H1 (cell line): Measurements from ENCODE around the gene TJP2. TPM values are rescaled to one million over a fixed set of nuclear protein-coding genes. Genes with fewer than 3 reads are reported as not detected.

Source experiments
- CTCF ChIA-PET: fragments of 300-600 bp; sonication (Branson Sonifier 250); formaldehyde crosslinking; loops from one replicate; lab custom pipeline; 2021; ENCODE audit not compliant: partially characterized antibody; lab: Charles Lee
- POLR2A ChIA-PET: fragments of 300-600 bp; sonication (Branson Sonifier 250); formaldehyde crosslinking; loops from one replicate; lab custom pipeline; 2021; ENCODE audit warnings: inconsistent platforms; ENCODE audit not compliant: partially characterized antibody; lab: Charles Lee
- DNase-seq, 2 experiments: peaks; one replicate each; pipeline versions ENCODE4 v3.0.0 to v3.0.0-alpha.2; 2010 to 2022; ENCODE audit warnings: low spot score in 2 of 2, low read depth in 1 of 2, mixed read lengths in 1 of 2
- FAIRE-seq: peaks from 2 replicates; lab custom pipeline; 2011; peaks lifted over from hg19 to GRCh38; lab: Jason Lieb, UNC
- H2AFZ ChIP-seq: 2 replicates; pipeline ENCODE4 v1.8.1; 2012; ENCODE audit warnings: low read length, inconsistent platforms
- H2AK5ac ChIP-seq: 2 replicates; pipeline ENCODE4 v1.6.1; 2013; ENCODE audit warnings: low read depth, low read length
- H2BK120ac ChIP-seq: replicated peaks from 2 replicates; pipeline ENCODE3; 2013; ENCODE audit warnings: low read depth, low read length, inconsistent platforms
- H2BK12ac ChIP-seq: 2 replicates; pipeline ENCODE4 v1.6.1; 2013; ENCODE audit warnings: low read depth, low read length
- H2BK15ac ChIP-seq: 2 replicates; pipeline ENCODE4 v1.6.1; 2013; ENCODE audit warnings: low read length
- H2BK20ac ChIP-seq: 2 replicates; pipeline ENCODE4 v1.6.1; 2013; ENCODE audit warnings: low read length
- H2BK5ac ChIP-seq: 2 replicates; pipeline ENCODE4 v1.6.1; 2013; ENCODE audit warnings: low read depth, low read length
- H3K14ac ChIP-seq: 2 replicates; pipeline ENCODE4 v1.6.1; 2013; ENCODE audit warnings: inconsistent platforms; ENCODE audit not compliant: insufficient read length
- H3K18ac ChIP-seq: 2 replicates; pipeline ENCODE4 v1.6.1; 2013; ENCODE audit warnings: low read length; ENCODE audit errors: extremely low read depth
- H3K23ac ChIP-seq: 2 replicates; pipeline ENCODE4 v1.6.1; 2013; ENCODE audit warnings: inconsistent platforms; ENCODE audit not compliant: insufficient read length
- H3K23me2 ChIP-seq: 2 replicates; pipeline ENCODE4 v1.6.1; 2013; ENCODE audit warnings: low read depth, low read length
- H3K27ac ChIP-seq: 2 replicates; pipeline ENCODE4 v1.6.1; 2011; ENCODE audit warnings: low read depth, low read length, inconsistent platforms
- H3K27me3 ChIP-seq, 4 experiments: replicated peaks in 1 of 4; 1 replicate in 1 of 4; 2 replicates in 3 of 4; pipeline versions ENCODE4 v1.6.1 to v1.8.1; 2011 to 2013; ENCODE audit warnings: low read length in 3 of 4, mild to moderate bottlenecking in 3 of 4, inconsistent platforms in 2 of 4, mixed read lengths in 2 of 4, moderate library complexity in 1 of 4; ENCODE audit not compliant: control insufficient read depth in 3 of 4, insufficient read depth in 3 of 4; ENCODE audit errors: extremely low read depth in 1 of 4
- H3K36me3 ChIP-seq, 4 experiments: 2 replicates each; pipeline versions ENCODE4 v1.6.1 to v1.8.1; 2011 to 2013; ENCODE audit warnings: mild to moderate bottlenecking in 4 of 4, low read length in 3 of 4, moderate library complexity in 2 of 4, control low read depth in 1 of 4, inconsistent platforms in 1 of 4; ENCODE audit not compliant: insufficient read depth in 4 of 4, control insufficient read depth in 2 of 4
- H3K4ac ChIP-seq: replicated peaks from 2 replicates; pipeline ENCODE3; 2013; ENCODE audit warnings: low read length, low read depth, mixed read lengths, inconsistent platforms; ENCODE audit not compliant: insufficient read length
- H3K4me1 ChIP-seq, 4 experiments: replicated peaks in 1 of 4; 1 replicate in 1 of 4; 2 replicates in 3 of 4; pipeline versions ENCODE4 v1.6.1 to v1.8.1; 2011 to 2013; ENCODE audit warnings: low read length in 3 of 4, inconsistent platforms in 2 of 4, mixed read lengths in 1 of 4; ENCODE audit not compliant: insufficient read depth in 4 of 4, control insufficient read depth in 3 of 4
- H3K4me2 ChIP-seq, 2 experiments: 2 replicates each; pipeline versions ENCODE4 v1.6.1 to v1.8.1; 2011 to 2013; ENCODE audit warnings: low read depth in 2 of 2, low read length in 2 of 2, control low read depth in 1 of 2, inconsistent platforms in 1 of 2, mild to moderate bottlenecking in 1 of 2; ENCODE audit not compliant: insufficient read depth in 1 of 2
- H3K4me3 ChIP-seq, 4 experiments: fragments of 200-600, 300-600 bp in 1 of 4; sonication (generic), shearing (Covaris generic), sonication (Bioruptor Twin) in 1 of 4; 2 replicates each; pipeline versions ENCODE4 v1.5.1 to v1.8.1; 2011 to 2016; ENCODE audit warnings: low read length in 4 of 4, low read depth in 3 of 4, control low read depth in 2 of 4, inconsistent platforms in 2 of 4, mild to moderate bottlenecking in 2 of 4, mixed read lengths in 1 of 4, moderate library complexity in 1 of 4; ENCODE audit not compliant: insufficient read depth in 2 of 4; ENCODE audit errors: extremely low read depth in 1 of 4
- H3K56ac ChIP-seq: replicated peaks from 2 replicates; pipeline ENCODE3; 2013; ENCODE audit warnings: low read depth, mild to moderate bottlenecking, mixed read lengths, low read length, inconsistent platforms; ENCODE audit not compliant: insufficient read length
- H3K79me1 ChIP-seq: 2 replicates; pipeline ENCODE4 v1.6.1; 2013; ENCODE audit warnings: low read depth, low read length, control low read depth
- H3K79me2 ChIP-seq, 2 experiments: 2 replicates each; pipeline versions ENCODE4 v1.6.1 to v1.8.1; 2012 to 2013; ENCODE audit warnings: low read length in 2 of 2, mild to moderate bottlenecking in 2 of 2, inconsistent platforms in 1 of 2; ENCODE audit not compliant: insufficient read depth in 2 of 2, control insufficient read depth in 1 of 2
- H3K9ac ChIP-seq, 4 experiments: replicated peaks in 1 of 4; 1 replicate in 1 of 4; 2 replicates in 3 of 4; pipeline versions ENCODE4 v1.6.1 to v1.8.1; 2011 to 2013; ENCODE audit warnings: low read depth in 3 of 4, low read length in 3 of 4, control low read depth in 2 of 4, mild to moderate bottlenecking in 2 of 4, moderate library complexity in 2 of 4, inconsistent platforms in 1 of 4; ENCODE audit errors: extremely low read depth in 1 of 4
- H3K9me3 ChIP-seq, 2 experiments: 2 replicates each; pipeline versions ENCODE4 v1.6.1 to v1.8.1; 2012 to 2013; ENCODE audit warnings: mild to moderate bottlenecking in 2 of 2, moderate library complexity in 2 of 2, control low read depth in 1 of 2, inconsistent platforms in 1 of 2, low read depth in 1 of 2, low read length in 1 of 2, mixed read lengths in 1 of 2; ENCODE audit not compliant: insufficient read depth in 2 of 2
- H4K20me1 ChIP-seq, 2 experiments: replicated peaks in 1 of 2; 2 replicates each; pipeline versions ENCODE3 to v1.8.1; 2011 to 2013; ENCODE audit warnings: inconsistent platforms in 2 of 2, low read length in 2 of 2, mild to moderate bottlenecking in 1 of 2; ENCODE audit not compliant: insufficient read depth in 2 of 2, control insufficient read depth in 1 of 2
- H4K5ac ChIP-seq: 2 replicates; pipeline ENCODE4 v1.6.1; 2013; ENCODE audit warnings: low read length, low read depth, mixed read lengths, inconsistent platforms; ENCODE audit not compliant: insufficient read length
- H4K8ac ChIP-seq: 2 replicates; pipeline ENCODE4 v1.8.0; 2013; ENCODE audit warnings: mild to moderate bottlenecking, moderate library complexity, low read length, inconsistent platforms; ENCODE audit not compliant: insufficient read depth; ENCODE audit errors: extremely low read depth
- H4K91ac ChIP-seq: replicated peaks from 2 replicates; pipeline ENCODE3; 2013; ENCODE audit warnings: low read length, mixed read lengths, inconsistent platforms; ENCODE audit not compliant: insufficient read length
- CHD1 ChIP-seq: IDR thresholded peaks from 2 replicates; pipeline ENCODE4 v1.6.1; 2012; ENCODE audit warnings: low read depth, low read length, improper control_type of control experiment
- EZH2 ChIP-seq: fragments of 200-600 bp; sonication (generic); IDR thresholded peaks from 2 replicates; pipeline ENCODE4 v1.7.1; 2012; ENCODE audit warnings: low read depth, mild to moderate bottlenecking, moderate library complexity, low read length, inconsistent platforms; ENCODE audit not compliant: severe bottlenecking
- FOSL1 ChIP-seq: IDR thresholded peaks from 2 replicates; pipeline ENCODE4 v1.6.1; 2011; ENCODE audit warnings: mild to moderate bottlenecking, low read depth, low read length, moderate library complexity; ENCODE audit not compliant: insufficient read depth
- KDM1A ChIP-seq: fragments of 200-600, 300-600 bp; sonication (generic); IDR thresholded peaks from 2 replicates; pipeline ENCODE4 v1.7.1; 2016; ENCODE audit warnings: mild to moderate bottlenecking, low read length, borderline replicate concordance
- KDM4A ChIP-seq: IDR thresholded peaks from one replicate; pipeline ENCODE4 v1.7.1; 2012; ENCODE audit warnings: low read depth, mild to moderate bottlenecking, moderate library complexity, low read length, inconsistent platforms; ENCODE audit not compliant: severe bottlenecking
- RXRA ChIP-seq: IDR thresholded peaks from 2 replicates; pipeline ENCODE4 v1.6.1; 2011; ENCODE audit warnings: low read depth, mild to moderate bottlenecking, low read length, moderate library complexity; ENCODE audit not compliant: insufficient read depth
- TAF1 ChIP-seq: IDR thresholded peaks from 2 replicates; pipeline ENCODE4 v1.6.1; 2011; ENCODE audit warnings: mild to moderate bottlenecking, low read depth, low read length
- WGBS, 2 experiments: shearing (Covaris generic) in 1 of 2; methylation state at CpG; one replicate each; pipeline versions ENCODE4 v1.1.6 to v1.1.7; 2013 to 2015; ENCODE audit warnings: low lambda C conversion rate in 2 of 2, mixed read lengths in 2 of 2, inconsistent platforms in 1 of 2, low coverage in 1 of 2, missing lambda C conversion rate in 1 of 2; ENCODE audit not compliant: insufficient replicate concordance in 2 of 2, insufficient coverage in 1 of 2, insufficient read length in 1 of 2; ENCODE audit errors: extremely low coverage in 1 of 2, missing lambda C conversion rate in 1 of 2; 5-methylcytosine and 5-hydroxymethylcytosine counted together
- polyA plus RNA-seq, 7 experiments: library from polyadenylated mRNA; depleted of rRNA in 3 of 7; stranded (reverse) in 5 of 7; unstranded in 2 of 7; fragments of >200 nt in 5 of 7; fragments of 200-250 nt in 2 of 7; gene quantifications; 1 replicate in 5 of 7; 2 replicates in 1 of 7; 4 replicates in 1 of 7; pipeline versions ENCODE4 v1.2.1 to v1.2.3, GENCODE V29; 2011 to 2013; ENCODE audit warnings: missing spikeins in 2 of 7, mixed read lengths in 2 of 7
- total RNA-seq: library from RNA; stranded (reverse); fragmentation: NEBNext Ultra II Directional; extraction: Animal tissue kit (Norgen Biotek cat#: 25700); gene quantifications from 2 replicates; pipeline ENCODE4 v1.2.1, GENCODE V29; 2021
- TF ChIP-seq, protein P1 (sequence below): IDR thresholded peaks from 2 replicates; pipeline ENCODE4 v1.6.1; 2011; ENCODE audit warnings: low read length, improper control_type of control experiment
- TF ChIP-seq, protein P2 (sequence below): IDR thresholded peaks from 2 replicates; pipeline ENCODE4 v1.6.1; 2012; ENCODE audit warnings: inconsistent platforms
- TF ChIP-seq, protein P3 (sequence below), 3 experiments: IDR thresholded peaks; 1 replicate in 2 of 3; 2 replicates in 1 of 3; pipeline versions ENCODE4 v1.5.1 to v1.6.1; 2011; ENCODE audit warnings: low read length in 3 of 3, mild to moderate bottlenecking in 3 of 3, inconsistent platforms in 2 of 3, low read depth in 1 of 3, moderate library complexity in 1 of 3; ENCODE audit not compliant: insufficient read depth in 1 of 3; ENCODE audit errors: control extremely low read depth in 1 of 3

TJP2 gene
- total and polyA plus RNA-seq, 2 of the 8 experiments (the other 6 are each of a cell fraction or from before 2014, with no cell fraction given): 54.9 to 137 TPM

DNA sequence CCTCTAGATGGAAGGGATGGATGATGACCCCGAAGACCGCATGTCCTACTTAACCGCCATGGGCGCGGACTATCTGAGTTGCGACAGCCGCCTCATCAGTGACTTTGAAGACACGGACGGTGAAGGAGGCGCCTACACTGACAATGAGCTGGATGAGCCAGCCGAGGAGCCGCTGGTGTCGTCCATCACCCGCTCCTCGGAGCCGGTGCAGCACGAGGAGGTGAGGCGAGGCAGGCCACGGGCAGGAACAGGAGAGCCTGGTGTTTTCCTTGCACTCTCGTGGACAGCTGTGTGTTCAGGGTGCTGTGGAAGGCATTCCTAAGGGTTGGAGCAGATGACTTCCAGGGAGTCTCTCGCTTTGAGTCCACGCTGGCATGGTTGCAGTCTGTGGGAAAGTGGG is 73.9 kb downstream of the TJP2 start:
- Histone ChIP-seq H3K4me1 (no peaks in the 10 kb centered on the region), H3K27ac (no peak overlapping the region), H3K27me3 (no peaks in the 10 kb centered on the region), H3K79me1 (no peaks in the 10 kb centered on the region), H2AFZ (no peak overlapping the region), H3K4me2 (no peak overlapping the region), H4K91ac (no peak overlapping the region), H2BK20ac (no peak overlapping the region), H3K23me2 (no peaks in the 10 kb centered on the region), H3K4me3 (no peak overlapping the region), H2BK12ac (no peak overlapping the region), H4K5ac (no peak overlapping the region), H2BK5ac (no peak overlapping the region; the same call in 1 of the 2 replicates), H3K9me3 (no peaks in the 10 kb centered on the region), H3K36me3 (peaks cover 11 to 51% (median 37%) of the 10 kb centered on the region in 4 experiments), H3K79me2 (no peaks in the 10 kb centered on the region), H2BK120ac (no peak overlapping the region), H4K20me1 (no peaks in the 10 kb centered on the region), H3K4ac (no peak overlapping the region), H2BK15ac (no peak overlapping the region), H3K9ac (no peak overlapping the region), H3K14ac (no peak overlapping the region), H3K23ac (no peak overlapping the region), H3K56ac (no peak overlapping the region), H4K8ac (no peak overlapping the region), H2AK5ac (no peak overlapping the region), H3K18ac (no peak overlapping the region)
- 86% methylated on average over 21 of the region's 22 CpGs; no CpG with 5 or more reads in 1 of the 2 experiments for WGBS, 2 experiments
- FAIRE-seq: no peak
- DNase-seq: no peak
- CTCF ChIA-PET: interaction anchor here (0.9 to 1.2 kb wide), 4 partner anchors 10 to 174 kb away, joined by 3 to 4 read pairs (median 4); no protein-coding TSS in a partner anchor
- POLR2A ChIA-PET: no interaction called here
- TF ChIP-seq, protein P1, sequence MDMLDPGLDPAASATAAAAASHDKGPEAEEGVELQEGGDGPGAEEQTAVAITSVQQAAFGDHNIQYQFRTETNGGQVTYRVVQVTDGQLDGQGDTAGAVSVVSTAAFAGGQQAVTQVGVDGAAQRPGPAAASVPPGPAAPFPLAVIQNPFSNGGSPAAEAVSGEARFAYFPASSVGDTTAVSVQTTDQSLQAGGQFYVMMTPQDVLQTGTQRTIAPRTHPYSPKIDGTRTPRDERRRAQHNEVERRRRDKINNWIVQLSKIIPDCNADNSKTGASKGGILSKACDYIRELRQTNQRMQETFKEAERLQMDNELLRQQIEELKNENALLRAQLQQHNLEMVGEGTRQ: no peak
- TF ChIP-seq FOSL1 (no peak), CHD1 (no peak), KDM4A (no peak), EZH2 (no peak), RXRA (no peak), TAF1 (no peak), KDM1A (no peak)
- TF ChIP-seq, protein P2, sequence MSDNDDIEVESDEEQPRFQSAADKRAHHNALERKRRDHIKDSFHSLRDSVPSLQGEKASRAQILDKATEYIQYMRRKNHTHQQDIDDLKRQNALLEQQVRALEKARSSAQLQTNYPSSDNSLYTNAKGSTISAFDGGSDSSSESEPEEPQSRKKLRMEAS: no peak
- TF ChIP-seq, protein P3, sequence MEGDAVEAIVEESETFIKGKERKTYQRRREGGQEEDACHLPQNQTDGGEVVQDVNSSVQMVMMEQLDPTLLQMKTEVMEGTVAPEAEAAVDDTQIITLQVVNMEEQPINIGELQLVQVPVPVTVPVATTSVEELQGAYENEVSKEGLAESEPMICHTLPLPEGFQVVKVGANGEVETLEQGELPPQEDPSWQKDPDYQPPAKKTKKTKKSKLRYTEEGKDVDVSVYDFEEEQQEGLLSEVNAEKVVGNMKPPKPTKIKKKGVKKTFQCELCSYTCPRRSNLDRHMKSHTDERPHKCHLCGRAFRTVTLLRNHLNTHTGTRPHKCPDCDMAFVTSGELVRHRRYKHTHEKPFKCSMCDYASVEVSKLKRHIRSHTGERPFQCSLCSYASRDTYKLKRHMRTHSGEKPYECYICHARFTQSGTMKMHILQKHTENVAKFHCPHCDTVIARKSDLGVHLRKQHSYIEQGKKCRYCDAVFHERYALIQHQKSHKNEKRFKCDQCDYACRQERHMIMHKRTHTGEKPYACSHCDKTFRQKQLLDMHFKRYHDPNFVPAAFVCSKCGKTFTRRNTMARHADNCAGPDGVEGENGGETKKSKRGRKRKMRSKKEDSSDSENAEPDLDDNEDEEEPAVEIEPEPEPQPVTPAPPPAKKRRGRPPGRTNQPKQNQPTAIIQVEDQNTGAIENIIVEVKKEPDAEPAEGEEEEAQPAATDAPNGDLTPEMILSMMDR (IDR thresholded peaks at IDR 0.05; ENCODE audit: control extremely low read depth in 1 of 3, insufficient read depth in 1 of 3, low read depth in 1 of 3, low read length in 3 of 3): no peak
